Neural cell (in vitro differentiated cells): ENCODE results near the gene ZBTB25. TPM values are rescaled to one million over a fixed set of nuclear protein-coding genes. Genes with fewer than 3 reads are reported as not detected.

Experiments
- H2AFZ ChIP-seq: fragments of 200-600, 300-800 bp; sonication (generic), shearing (Covaris generic); 2 replicates; pipeline ENCODE4 v1.6.0; 2014; ENCODE audit warnings: low read depth, mild to moderate bottlenecking, antibody characterized with exemption, low read length, moderate library complexity
- H3F3A ChIP-seq: fragments of 200-600 bp; shearing (Covaris generic); 2 replicates; pipeline ENCODE4 v1.6.1; 2016; ENCODE audit warnings: mild to moderate bottlenecking, moderate library complexity, mixed read lengths, antibody characterized with exemption, low read length; ENCODE audit not compliant: insufficient read depth, poor library complexity, severe bottlenecking
- H3K27ac ChIP-seq: fragments of 200-600, 300-800 bp; sonication (generic), shearing (Covaris generic); 2 replicates; pipeline ENCODE4 v1.5.1; 2014; ENCODE audit warnings: mild to moderate bottlenecking, low read length, moderate library complexity
- H3K27me3 ChIP-seq: fragments of 300-800, 200-600 bp; sonication (generic), shearing (Covaris generic); 2 replicates; pipeline ENCODE4 v1.6.0; 2014; ENCODE audit warnings: mild to moderate bottlenecking, low read depth, low read length, moderate library complexity; ENCODE audit not compliant: insufficient read depth
- H3K36me3 ChIP-seq: fragments of 300-800, 200-600 bp; sonication (generic), shearing (Covaris generic); 2 replicates; pipeline ENCODE4 v1.5.1; 2014; ENCODE audit warnings: mild to moderate bottlenecking, antibody characterized with exemption, low read length, moderate library complexity; ENCODE audit not compliant: insufficient read depth
- H3K4me2 ChIP-seq: fragments of 300-800, 200-600 bp; sonication (generic), shearing (Covaris generic); 2 replicates; pipeline ENCODE4 v1.6.0; 2014; ENCODE audit warnings: mild to moderate bottlenecking, low read length
- H3K4me3 ChIP-seq: fragments of 300-800, 200-600 bp; sonication (generic), shearing (Covaris generic); 2 replicates; pipeline ENCODE4 v1.5.1; 2014; ENCODE audit warnings: mild to moderate bottlenecking, low read length, moderate library complexity
- H3K79me2 ChIP-seq: fragments of 200-600 bp; shearing (Covaris generic); replicated peaks from 2 replicates; pipeline ENCODE4 v1.6.0; 2014; ENCODE audit warnings: mild to moderate bottlenecking, low read length, moderate library complexity; ENCODE audit not compliant: insufficient read depth
- H3K9ac ChIP-seq: fragments of 300-800, 200-600 bp; sonication (generic), shearing (Covaris generic); 2 replicates; pipeline ENCODE4 v1.6.1; 2016; ENCODE audit warnings: mild to moderate bottlenecking, low read length, mixed read lengths
- H3K9me2 ChIP-seq: fragments of 200-600 bp; shearing (Covaris generic); 2 replicates; pipeline ENCODE4 v1.6.1; 2016; ENCODE audit warnings: mild to moderate bottlenecking, low read length, mixed read lengths; ENCODE audit not compliant: insufficient read depth
- H3K9me3 ChIP-seq: fragments of 200-600, 300-800 bp; sonication (generic), shearing (Covaris generic); 2 replicates; pipeline ENCODE4 v1.6.1; 2016; ENCODE audit warnings: mild to moderate bottlenecking, mixed run types, low read length, moderate library complexity, mixed read lengths
- H4K20me1 ChIP-seq: fragments of 200-600 bp; shearing (Covaris generic); 2 replicates; pipeline ENCODE4 v1.6.1; 2016; ENCODE audit warnings: mild to moderate bottlenecking, mixed run types; ENCODE audit not compliant: insufficient read depth
- EP300 ChIP-seq: fragments of 450-650 bp; conservative IDR thresholded peaks from 2 replicates; pipeline ENCODE4 v1.6.1; 2014; ENCODE audit warnings: antibody characterized with exemption, mild to moderate bottlenecking, moderate library complexity; ENCODE audit not compliant: poor library complexity, severe bottlenecking
- EZH2 ChIP-seq: fragments of 200-600, 300-800 bp; shearing (Covaris generic), sonication (generic); IDR thresholded peaks from 2 replicates; pipeline ENCODE4 v1.6.1; 2014; ENCODE audit warnings: antibody characterized with exemption, low read length, borderline replicate concordance, mild to moderate bottlenecking; ENCODE audit not compliant: insufficient read depth, poor library complexity, severe bottlenecking
- POLR2AphosphoS5 ChIP-seq: IDR thresholded peaks from 2 replicates; pipeline ENCODE4 v1.6.1; 2012
- RAD21 ChIP-seq: fragments of 450-650 bp; conservative IDR thresholded peaks from 2 replicates; pipeline ENCODE4 v1.6.1; 2014; ENCODE audit warnings: antibody characterized with exemption, mild to moderate bottlenecking, moderate library complexity
- SMC3 ChIP-seq: fragments of 450-650 bp; conservative IDR thresholded peaks from 2 replicates; pipeline ENCODE4 v1.6.1; 2014; ENCODE audit warnings: antibody characterized with exemption, mild to moderate bottlenecking, moderate library complexity; ENCODE audit not compliant: poor library complexity
- polyA plus RNA-seq: library from polyadenylated mRNA; depleted of rRNA; stranded (reverse); fragments of >200 nt; gene quantifications from 2 replicates; pipeline ENCODE4 v1.2.3, GENCODE V29; 2014
- TF ChIP-seq, protein P1 (sequence below): fragments of 450-650 bp; IDR thresholded peaks from 2 replicates; pipeline ENCODE4 v1.5.1; 2014; ENCODE audit warnings: antibody characterized with exemption, mild to moderate bottlenecking, moderate library complexity; ENCODE audit not compliant: poor library complexity, severe bottlenecking
- TF ChIP-seq, protein P2 (sequence below): IDR thresholded peaks from 2 replicates; pipeline ENCODE4 v1.6.1; 2012; ENCODE audit warnings: borderline replicate concordance

ZBTB25 gene
- polyA plus RNA-seq, 1 donor from 2014 or later: 5.3 TPM

DNA sequence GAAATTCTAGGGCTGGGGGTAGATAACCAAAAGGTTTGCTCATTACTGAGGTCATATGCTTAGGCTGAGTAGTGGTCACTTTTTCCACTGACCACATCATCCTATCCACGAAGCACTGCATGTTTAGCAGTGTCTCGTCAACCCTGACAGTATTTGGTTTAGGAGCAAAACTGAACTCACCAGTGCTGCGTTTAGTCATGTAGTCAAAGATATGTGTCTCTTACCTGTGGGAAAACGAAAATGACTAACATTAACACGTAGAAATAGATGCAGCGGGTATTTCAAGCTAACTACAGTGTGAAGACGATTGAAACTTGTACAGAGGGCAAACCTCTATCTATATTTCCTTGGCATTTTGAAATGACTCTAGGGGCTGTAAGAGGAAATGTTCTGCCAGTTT, 80.9 kb downstream of the ZBTB25 start:
- Histone ChIP-seq H3K9me3 (no peaks in the 10 kb centered on the region), H3K9me2 (no peaks in the 10 kb centered on the region), H3K27me3 (no peaks in the 10 kb centered on the region), H3F3A (no peaks in the 10 kb centered on the region), H2AFZ (no peak overlapping the region), H3K27ac (no peak overlapping the region), H3K4me3 (no peak overlapping the region), H3K36me3 (no peaks in the 10 kb centered on the region), H3K4me2 (no peak overlapping the region), H3K9ac (no peak overlapping the region), H3K79me2 (no peaks in the 10 kb centered on the region), H4K20me1 (no peaks in the 10 kb centered on the region)
- no peak for TF ChIP-seq RAD21
- no peak for TF ChIP-seq EP300
- TF ChIP-seq, protein P1, sequence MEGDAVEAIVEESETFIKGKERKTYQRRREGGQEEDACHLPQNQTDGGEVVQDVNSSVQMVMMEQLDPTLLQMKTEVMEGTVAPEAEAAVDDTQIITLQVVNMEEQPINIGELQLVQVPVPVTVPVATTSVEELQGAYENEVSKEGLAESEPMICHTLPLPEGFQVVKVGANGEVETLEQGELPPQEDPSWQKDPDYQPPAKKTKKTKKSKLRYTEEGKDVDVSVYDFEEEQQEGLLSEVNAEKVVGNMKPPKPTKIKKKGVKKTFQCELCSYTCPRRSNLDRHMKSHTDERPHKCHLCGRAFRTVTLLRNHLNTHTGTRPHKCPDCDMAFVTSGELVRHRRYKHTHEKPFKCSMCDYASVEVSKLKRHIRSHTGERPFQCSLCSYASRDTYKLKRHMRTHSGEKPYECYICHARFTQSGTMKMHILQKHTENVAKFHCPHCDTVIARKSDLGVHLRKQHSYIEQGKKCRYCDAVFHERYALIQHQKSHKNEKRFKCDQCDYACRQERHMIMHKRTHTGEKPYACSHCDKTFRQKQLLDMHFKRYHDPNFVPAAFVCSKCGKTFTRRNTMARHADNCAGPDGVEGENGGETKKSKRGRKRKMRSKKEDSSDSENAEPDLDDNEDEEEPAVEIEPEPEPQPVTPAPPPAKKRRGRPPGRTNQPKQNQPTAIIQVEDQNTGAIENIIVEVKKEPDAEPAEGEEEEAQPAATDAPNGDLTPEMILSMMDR: no peak
- TF ChIP-seq POLR2AphosphoS5: no peak
- TF ChIP-seq SMC3: no peak

DNA sequence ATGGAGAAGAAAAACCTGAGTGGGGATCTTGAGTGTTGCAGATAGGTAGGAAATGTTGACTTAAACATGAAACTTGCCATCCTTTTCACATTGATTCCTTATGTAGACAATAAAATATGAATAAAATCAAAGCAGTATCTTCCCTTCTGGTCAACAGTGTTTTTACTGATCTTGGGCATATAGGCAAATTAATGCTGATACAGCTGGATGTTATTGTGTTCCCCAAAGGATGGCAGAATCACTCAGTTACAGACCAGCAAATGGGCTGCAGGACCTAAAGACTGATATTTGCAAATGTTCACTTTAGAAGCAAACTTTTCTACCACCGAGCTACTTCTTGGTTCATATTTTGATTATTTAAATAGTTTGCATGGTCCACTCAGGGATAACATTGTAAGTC, 81.6 kb downstream of the ZBTB25 start:
- Histone ChIP-seq H3K9me2 (no peaks in the 10 kb centered on the region), H3K79me2 (no peaks in the 10 kb centered on the region), H3K36me3 (no peaks in the 10 kb centered on the region), H3F3A (no peaks in the 10 kb centered on the region), H2AFZ (no peak overlapping the region), H3K27ac (no peak overlapping the region), H3K9ac (no peak overlapping the region), H3K9me3 (no peaks in the 10 kb centered on the region), H3K27me3 (no peaks in the 10 kb centered on the region), H3K4me2 (no peak overlapping the region), H4K20me1 (no peaks in the 10 kb centered on the region), H3K4me3 (no peak overlapping the region)
- TF ChIP-seq EP300: no peak
- TF ChIP-seq POLR2AphosphoS5: no peak
- TF ChIP-seq, protein P1: no peak
- no peak for TF ChIP-seq EZH2
- TF ChIP-seq, protein P2, sequence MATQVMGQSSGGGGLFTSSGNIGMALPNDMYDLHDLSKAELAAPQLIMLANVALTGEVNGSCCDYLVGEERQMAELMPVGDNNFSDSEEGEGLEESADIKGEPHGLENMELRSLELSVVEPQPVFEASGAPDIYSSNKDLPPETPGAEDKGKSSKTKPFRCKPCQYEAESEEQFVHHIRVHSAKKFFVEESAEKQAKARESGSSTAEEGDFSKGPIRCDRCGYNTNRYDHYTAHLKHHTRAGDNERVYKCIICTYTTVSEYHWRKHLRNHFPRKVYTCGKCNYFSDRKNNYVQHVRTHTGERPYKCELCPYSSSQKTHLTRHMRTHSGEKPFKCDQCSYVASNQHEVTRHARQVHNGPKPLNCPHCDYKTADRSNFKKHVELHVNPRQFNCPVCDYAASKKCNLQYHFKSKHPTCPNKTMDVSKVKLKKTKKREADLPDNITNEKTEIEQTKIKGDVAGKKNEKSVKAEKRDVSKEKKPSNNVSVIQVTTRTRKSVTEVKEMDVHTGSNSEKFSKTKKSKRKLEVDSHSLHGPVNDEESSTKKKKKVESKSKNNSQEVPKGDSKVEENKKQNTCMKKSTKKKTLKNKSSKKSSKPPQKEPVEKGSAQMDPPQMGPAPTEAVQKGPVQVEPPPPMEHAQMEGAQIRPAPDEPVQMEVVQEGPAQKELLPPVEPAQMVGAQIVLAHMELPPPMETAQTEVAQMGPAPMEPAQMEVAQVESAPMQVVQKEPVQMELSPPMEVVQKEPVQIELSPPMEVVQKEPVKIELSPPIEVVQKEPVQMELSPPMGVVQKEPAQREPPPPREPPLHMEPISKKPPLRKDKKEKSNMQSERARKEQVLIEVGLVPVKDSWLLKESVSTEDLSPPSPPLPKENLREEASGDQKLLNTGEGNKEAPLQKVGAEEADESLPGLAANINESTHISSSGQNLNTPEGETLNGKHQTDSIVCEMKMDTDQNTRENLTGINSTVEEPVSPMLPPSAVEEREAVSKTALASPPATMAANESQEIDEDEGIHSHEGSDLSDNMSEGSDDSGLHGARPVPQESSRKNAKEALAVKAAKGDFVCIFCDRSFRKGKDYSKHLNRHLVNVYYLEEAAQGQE: no peak
